Liver (tissue), 9 donors: ENCODE data around the gene CFAP73. TPM values are rescaled to one million over a fixed set of nuclear protein-coding genes. Genes with fewer than 3 reads are reported as not detected.

Experiments
- DNase-seq: peaks from one replicate; pipeline ENCODE4 v3.0.0-alpha.2; 2017; ENCODE audit warnings: low spot score
- H3K27ac ChIP-seq, 2 donors: one replicate each; pipeline ENCODE4 v1.7.0; 2013; ENCODE audit warnings: inconsistent platforms in 2 of 2, low read length in 2 of 2, control low read depth in 1 of 2, low read depth in 1 of 2, mild to moderate bottlenecking in 1 of 2
- H3K27me3 ChIP-seq, 4 donors: one replicate each; pipeline versions ENCODE4 v1.6.1 to v1.7.0; 2013; ENCODE audit warnings: low read length in 3 of 4, inconsistent platforms in 1 of 4, mild to moderate bottlenecking in 1 of 4, moderate library complexity in 1 of 4; ENCODE audit not compliant: control insufficient read depth in 4 of 4, insufficient read depth in 4 of 4
- H3K36me3 ChIP-seq, 4 donors: one replicate each; pipeline versions ENCODE4 v1.6.1 to v1.7.0; 2013; ENCODE audit warnings: low read length in 3 of 4, mild to moderate bottlenecking in 3 of 4, low read depth in 1 of 4, moderate library complexity in 1 of 4; ENCODE audit not compliant: control insufficient read depth in 4 of 4, insufficient read depth in 3 of 4
- H3K4me1 ChIP-seq, 4 donors: one replicate each; pipeline versions ENCODE4 v1.6.1 to v1.7.0; 2013; ENCODE audit warnings: low read length in 3 of 4, mild to moderate bottlenecking in 3 of 4, moderate library complexity in 1 of 4; ENCODE audit not compliant: control insufficient read depth in 4 of 4, insufficient read depth in 4 of 4
- H3K4me3 ChIP-seq, 3 donors: one replicate each; pipeline versions ENCODE4 v1.6.1 to v1.7.0; 2013; ENCODE audit warnings: low read length in 3 of 3, control low read depth in 1 of 3, low read depth in 1 of 3, mild to moderate bottlenecking in 1 of 3
- H3K9ac ChIP-seq, 2 donors: one replicate each; pipeline ENCODE4 v1.7.0; 2013; ENCODE audit warnings: low read length in 2 of 2, mild to moderate bottlenecking in 2 of 2, moderate library complexity in 2 of 2, control low read depth in 1 of 2, low read depth in 1 of 2
- H3K9me3 ChIP-seq, 4 donors: one replicate each; pipeline versions ENCODE4 v1.6.1 to v1.7.0; 2013; ENCODE audit warnings: low read length in 3 of 4; ENCODE audit not compliant: control insufficient read depth in 4 of 4
- ATF3 ChIP-seq: IDR thresholded peaks from 2 replicates; pipeline ENCODE4 v1.6.1; 2016; ENCODE audit warnings: antibody characterized with exemption
- CTCF ChIP-seq: fragments of 150-350 bp; IDR thresholded peaks from 2 replicates; pipeline ENCODE4 v1.5.1; 2017; ENCODE audit warnings: improper control_type of control experiment, low read depth, low read length; ENCODE audit not compliant: missing input control
- EGR1 ChIP-seq, 2 donors: IDR thresholded peaks; 2 replicates each; pipeline ENCODE4 v1.6.1; 2016 to 2018; ENCODE audit warnings: antibody characterized with exemption in 2 of 2, low read depth in 2 of 2
- FOXA1 ChIP-seq: IDR thresholded peaks from 2 replicates; pipeline ENCODE4 v1.6.1; 2016; ENCODE audit warnings: antibody characterized with exemption
- FOXA2 ChIP-seq: IDR thresholded peaks from 2 replicates; pipeline ENCODE4 v1.6.1; 2016; ENCODE audit warnings: antibody characterized with exemption
- GABPA ChIP-seq, 2 donors: IDR thresholded peaks in 1 of 2; conservative IDR thresholded peaks in 1 of 2; 2 replicates each; pipeline ENCODE4 v1.6.1; 2016; ENCODE audit warnings: antibody characterized with exemption in 2 of 2, mild to moderate bottlenecking in 1 of 2, moderate library complexity in 1 of 2
- HNF4A ChIP-seq, 2 donors: conservative IDR thresholded peaks; 2 replicates each; pipeline ENCODE4 v1.6.1; 2016; ENCODE audit warnings: antibody characterized with exemption in 2 of 2, mild to moderate bottlenecking in 2 of 2
- HNF4G ChIP-seq: IDR thresholded peaks from 2 replicates; pipeline ENCODE4 v1.6.1; 2016; ENCODE audit warnings: antibody characterized with exemption
- JUND ChIP-seq, 2 donors: IDR thresholded peaks; 2 replicates each; pipeline ENCODE4 v1.6.1; 2016; ENCODE audit warnings: antibody characterized with exemption in 2 of 2
- MAX ChIP-seq: IDR thresholded peaks from 2 replicates; pipeline ENCODE4 v1.6.1; 2016; ENCODE audit warnings: antibody characterized with exemption
- NR2F2 ChIP-seq: IDR thresholded peaks from 2 replicates; pipeline ENCODE4 v1.6.1; 2016; ENCODE audit warnings: antibody characterized with exemption
- RAD21 ChIP-seq, 2 donors: IDR thresholded peaks; 2 replicates each; pipeline ENCODE4 v1.6.1; 2016; ENCODE audit warnings: antibody characterized with exemption in 2 of 2, mild to moderate bottlenecking in 2 of 2
- REST ChIP-seq: IDR thresholded peaks from 2 replicates; pipeline ENCODE4 v1.6.1; 2016; ENCODE audit warnings: antibody characterized with exemption, mild to moderate bottlenecking
- RXRA ChIP-seq, 2 donors: IDR thresholded peaks; 2 replicates each; pipeline ENCODE4 v1.6.1; 2017 to 2018; ENCODE audit warnings: antibody characterized with exemption in 2 of 2, mild to moderate bottlenecking in 1 of 2
- SP1 ChIP-seq: IDR thresholded peaks from 2 replicates; pipeline ENCODE4 v1.6.1; 2018; ENCODE audit warnings: antibody characterized with exemption, mild to moderate bottlenecking
- TAF1 ChIP-seq: conservative IDR thresholded peaks from 2 replicates; pipeline ENCODE4 v1.6.1; 2016; ENCODE audit warnings: antibody characterized with exemption, mild to moderate bottlenecking
- YY1 ChIP-seq: IDR thresholded peaks from 2 replicates; pipeline ENCODE4 v1.6.1; 2016; ENCODE audit warnings: antibody characterized with exemption, mild to moderate bottlenecking
- ZBTB33 ChIP-seq: IDR thresholded peaks from 2 replicates; pipeline ENCODE4 v1.6.1; 2016; ENCODE audit warnings: antibody characterized with exemption
- WGBS: extraction: QIAGEN DNeasy Blood & Tissue Kit; methylation state at CpG from one replicate; pipeline ENCODE4 v1.1.7; 2013; 5-methylcytosine and 5-hydroxymethylcytosine counted together
- polyA plus RNA-seq, 2 donors: library from polyadenylated mRNA; stranded (reverse) in 1 of 2; unstranded in 1 of 2; fragments of 200-250 nt in 1 of 2; fragments of >200 nt in 1 of 2; fragmentation: Nextera tagmentation in 1 of 2; extraction: Ambion mirVana in 1 of 2; gene quantifications; one replicate each; pipeline versions ENCODE4 v1.2.1 to v1.2.3, GENCODE V29; 2013 to 2015
- total RNA-seq, 2 donors: library from RNA; depleted of rRNA; stranded (reverse); fragments of >200 nt; gene quantifications; one replicate each; pipeline ENCODE4 v1.2.3, GENCODE V29; 2014
- donor health status: healthy.
- donor health status: healthy.
- donor health status: healthy.
- donor health status: healthy.
- donor health status: healthy.

The CFAP73 gene
- total and polyA plus RNA-seq, 4 donors, result 0.18 to 0.19 TPM; not detected in 2

- Histone ChIP-seq H3K27ac (no peak overlapping the region), H3K36me3 (no peaks in the 10 kb centered on the region), H3K4me3 (no peak overlapping the region), H3K9ac (no peak overlapping the region), H3K27me3 (no peaks in the 10 kb centered on the region), H3K9me3 (no peaks in the 10 kb centered on the region), H3K4me1 (peaks cover 0 to 6% (median 1%) of the 10 kb centered on the region in 4 donors)
- 90% methylated on average over 15 of the region's 15 CpGs for WGBS
- no peak for DNase-seq
- TF ChIP-seq CTCF (no peak), REST (no peak)
These were observed 43.8 kb upstream of the CFAP73 start for GRCh38 chr12:113105606-113106271.

GRCh38 chr12:113106361-113106760 is 43.2 kb upstream of the CFAP73 start:
- Histone ChIP-seq H3K9ac (no peak overlapping the region), H3K36me3 (no peaks in the 10 kb centered on the region), H3K4me1 (peaks cover 0 to 6% (median 1%) of the 10 kb centered on the region in 4 donors), H3K9me3 (no peaks in the 10 kb centered on the region), H3K27me3 (no peaks in the 10 kb centered on the region), H3K27ac (no peak overlapping the region), H3K4me3 (no peak overlapping the region)
- DNase-seq, result no peak
- WGBS, result 86% methylated on average over 1 of the region's 1 CpG
- TF ChIP-seq RXRA (IDR thresholded peaks at IDR 0.05), result no peak
- no peak for TF ChIP-seq SP1
- no peak for TF ChIP-seq ATF3
- TF ChIP-seq REST, result no peak
- no peak for TF ChIP-seq RAD21 (IDR thresholded peaks at IDR 0.05)
- TF ChIP-seq EGR1 (IDR thresholded peaks at IDR 0.05; ENCODE audit: low read depth in 2 of 2), result no peak
- no peak for TF ChIP-seq FOXA1
- TF ChIP-seq GABPA (IDR thresholded peaks at IDR 0.05 in 1 of 2, conservative IDR thresholded peaks at IDR 0.05 in 1 of 2), result no peak
- no peak for TF ChIP-seq TAF1
- no peak for TF ChIP-seq ZBTB33
- no peak for TF ChIP-seq HNF4A (conservative IDR thresholded peaks at IDR 0.05)
- no peak for TF ChIP-seq YY1
- no peak for TF ChIP-seq NR2F2
- no peak for TF ChIP-seq MAX
- TF ChIP-seq JUND (IDR thresholded peaks at IDR 0.05), result no peak
- no peak for TF ChIP-seq HNF4G
- no peak for TF ChIP-seq FOXA2
